Pulmonary artery endothelial cell (primary cell): ENCODE results near the gene MTARC2. TPM values are rescaled to one million over a fixed set of nuclear protein-coding genes. Genes with fewer than 3 reads are reported as not detected.
"Not testable (repeated sequence)": the region's sequence is repeated elsewhere in the genome, so short reads cannot be mapped to it uniquely, and the experiment has no call there.

Experiments
- DNase-seq: peaks from one replicate; pipeline ENCODE4 v3.0.0-alpha.2; 2011; ENCODE audit warnings: low read depth, low spot score
- total RNA-seq: library from RNA; depleted of rRNA; stranded (reverse); fragments of >200 nt; gene quantifications from 2 replicates; pipeline ENCODE4 v1.2.3, GENCODE V29; 2014

MTARC2 gene
- total RNA-seq, 1 donor from 2014 or later = 6.9 TPM

GRCh38 chr1:220732137-220732536 lies 16.0 kb upstream of the MTARC2 start:
- DNase-seq = no peak

GRCh38 chr1:220732621-220733020 lies 15.5 kb upstream of the MTARC2 start:
- no peak for DNase-seq

GRCh38 chr1:220733086-220733601 lies 15.0 kb upstream of the MTARC2 start:
- DNase-seq = peak; percentile 85

DNA sequence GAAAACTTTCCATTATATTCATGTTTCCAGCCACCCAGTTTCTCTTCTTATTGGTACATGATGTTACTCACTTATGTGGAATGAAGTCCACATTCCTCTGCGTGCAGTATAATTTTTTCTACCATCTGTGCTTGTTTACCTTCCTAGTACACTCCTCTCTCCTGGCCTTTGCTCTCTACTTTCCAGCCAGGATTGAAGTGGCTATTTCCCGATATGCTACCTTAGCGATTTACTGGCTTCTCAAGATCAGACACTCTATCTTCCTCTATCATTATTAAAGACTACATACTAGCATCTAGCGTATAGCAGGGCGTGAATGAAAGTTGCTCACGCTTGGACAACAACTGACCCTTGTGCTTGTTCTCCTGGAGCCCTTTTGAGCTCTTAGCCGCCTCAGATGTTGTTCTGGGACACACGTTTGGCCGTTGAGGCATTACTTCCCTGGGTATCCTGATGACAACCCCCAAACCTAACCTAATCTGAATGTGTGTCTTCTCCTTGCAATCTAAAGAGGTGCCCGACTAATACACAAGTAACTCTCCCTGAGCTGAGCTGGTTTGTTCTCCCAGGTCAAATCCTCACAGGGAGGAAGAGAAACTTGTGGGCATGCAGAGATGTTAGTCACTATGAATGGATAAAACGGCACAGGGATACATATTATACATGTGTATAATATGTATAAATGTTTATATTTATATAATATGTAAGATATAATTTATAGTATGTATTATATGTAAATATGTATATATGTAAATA lies 13.4 kb upstream of the MTARC2 start:
- peak; percentile 66 for DNase-seq

- DNase-seq = not testable (repeated sequence)
These were observed 11.8 kb upstream of the MTARC2 start for GRCh38 chr1:220736283-220736682.

- DNase-seq = no peak
These were observed 6.8 kb upstream of the MTARC2 start for GRCh38 chr1:220741349-220741748.

GRCh38 chr1:220741825-220742224 lies 6.3 kb upstream of the MTARC2 start:
- no peak for DNase-seq

- no peak for DNase-seq
These were observed 5.6 kb upstream of the MTARC2 start for GRCh38 chr1:220742520-220742919.

DNA sequence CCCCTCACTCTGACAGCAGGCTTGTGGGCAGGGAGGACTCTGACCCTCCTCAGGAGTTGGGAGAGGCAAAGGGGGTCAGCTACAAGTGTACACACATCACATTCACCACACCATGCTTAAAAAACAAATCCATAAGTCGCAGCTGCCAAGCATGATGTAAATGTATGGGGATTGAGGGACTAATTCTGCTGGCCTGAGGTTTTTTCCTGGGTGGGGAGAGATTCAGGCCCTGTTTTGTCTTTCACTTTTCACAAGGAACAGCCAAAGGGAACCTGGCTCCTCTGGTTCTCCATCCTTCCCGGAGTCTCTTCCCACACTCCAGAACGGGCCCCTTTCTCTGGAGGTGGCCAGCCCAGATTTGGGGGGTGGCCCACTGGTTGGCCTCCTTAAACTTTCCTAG lies 1.3 kb upstream of the MTARC2 start:
- DNase-seq = no peak

GRCh38 chr1:220747437-220748088 lies 559 bp upstream of the MTARC2 start:
- no peak for DNase-seq

DNA sequence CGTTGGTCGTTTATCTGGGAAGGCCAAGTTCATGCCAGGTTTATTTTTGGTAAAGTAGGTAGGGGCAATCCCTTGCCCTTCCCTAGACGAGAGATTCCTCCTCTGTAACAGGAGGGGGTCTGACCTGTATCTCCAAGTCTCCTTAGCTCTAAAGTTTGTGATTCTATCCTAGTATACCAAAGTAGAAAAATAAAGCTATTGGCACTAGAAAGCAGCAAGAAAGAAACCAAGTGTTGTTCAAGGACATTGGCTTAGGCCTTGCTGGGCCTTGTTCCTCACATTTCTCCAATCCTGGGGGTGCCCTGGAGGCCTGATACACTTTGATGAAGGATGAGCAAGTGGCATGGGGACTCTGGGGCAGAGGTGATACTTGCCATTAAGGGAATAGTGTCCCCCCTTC lies 814 bp downstream of the MTARC2 start:
- no peak for DNase-seq

GRCh38 chr1:220750131-220750515 lies 2.0 kb downstream of the MTARC2 start:
- DNase-seq = no peak

DNA sequence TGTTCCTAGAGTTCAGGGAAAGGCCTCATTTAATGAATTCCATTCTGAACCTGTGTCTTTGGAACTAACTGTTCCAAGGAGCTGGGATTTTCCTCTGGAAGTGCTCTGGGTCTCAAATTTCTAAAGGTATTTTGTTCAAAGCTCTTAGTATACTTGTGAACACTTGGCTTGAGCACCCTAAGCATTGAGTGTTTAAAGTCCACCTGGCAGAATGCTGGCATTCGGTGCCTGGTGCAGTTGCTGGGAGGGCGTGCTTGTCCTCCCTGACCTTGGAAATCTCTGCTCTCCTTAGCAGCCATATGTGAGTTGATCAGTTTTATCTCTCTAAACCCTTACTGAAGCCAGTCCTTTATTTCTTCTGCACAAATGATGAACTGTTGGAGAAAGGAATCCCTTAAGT lies 3.0 kb downstream of the MTARC2 start:
- DNase-seq = no peak

DNA sequence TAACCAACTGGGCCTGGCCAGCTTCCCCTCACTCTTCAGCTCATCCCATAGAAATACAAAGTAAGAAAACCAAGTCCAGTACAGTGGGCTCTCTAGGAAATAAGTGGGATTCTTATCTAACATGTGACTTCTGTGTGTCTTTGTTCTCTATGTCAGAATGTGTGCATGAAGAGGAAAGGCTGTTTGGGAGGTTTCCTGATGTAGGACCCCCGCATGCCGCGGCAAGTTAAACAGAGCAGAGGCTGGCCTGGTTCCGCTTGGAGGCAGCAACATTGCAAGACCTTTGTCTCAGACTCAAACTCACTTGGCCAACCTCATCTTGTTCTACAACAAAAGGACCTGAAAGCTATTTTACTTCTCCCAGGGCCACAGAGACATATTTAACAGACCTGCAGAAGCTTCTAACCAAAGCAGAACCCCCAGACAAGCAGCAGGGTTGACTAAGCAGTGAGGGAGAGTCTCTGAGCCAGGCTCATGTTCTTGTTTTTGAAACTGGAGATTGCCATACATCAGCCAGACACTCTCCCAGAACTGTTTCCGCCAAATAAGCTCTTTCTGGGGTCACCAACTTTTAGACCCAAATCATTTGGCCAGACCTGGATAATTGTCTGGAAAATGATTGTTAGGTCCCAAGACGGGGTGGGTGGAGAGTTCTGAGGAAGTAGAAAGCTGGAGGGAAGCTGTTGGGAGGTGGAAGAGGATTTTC lies 6.2 kb downstream of the MTARC2 start:
- DNase-seq = no peak

GRCh38 chr1:220754918-220755295 lies 6.8 kb downstream of the MTARC2 start:
- no peak for DNase-seq

GRCh38 chr1:220755309-220755708 lies 7.2 kb downstream of the MTARC2 start:
- no peak for DNase-seq

DNA sequence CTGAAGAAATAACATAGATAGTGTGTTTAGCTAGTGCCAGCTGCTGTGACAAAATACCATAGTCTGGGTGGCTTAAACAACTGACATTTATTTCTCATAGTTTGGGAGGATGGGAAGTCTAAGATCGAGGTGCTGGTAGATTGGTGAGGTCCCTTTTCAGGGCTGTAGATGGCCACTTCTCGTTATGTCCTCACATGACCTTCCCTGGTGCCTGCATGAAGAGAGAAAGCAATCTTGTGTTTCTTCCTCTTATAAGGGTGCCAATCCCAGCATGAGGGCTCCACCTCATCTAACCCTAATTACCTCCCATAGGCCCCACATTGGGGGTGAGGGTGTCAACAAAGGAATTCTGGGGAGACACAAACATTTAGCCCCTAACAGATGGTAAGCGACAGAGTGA lies 9.3 kb downstream of the MTARC2 start:
- no peak for DNase-seq

DNA sequence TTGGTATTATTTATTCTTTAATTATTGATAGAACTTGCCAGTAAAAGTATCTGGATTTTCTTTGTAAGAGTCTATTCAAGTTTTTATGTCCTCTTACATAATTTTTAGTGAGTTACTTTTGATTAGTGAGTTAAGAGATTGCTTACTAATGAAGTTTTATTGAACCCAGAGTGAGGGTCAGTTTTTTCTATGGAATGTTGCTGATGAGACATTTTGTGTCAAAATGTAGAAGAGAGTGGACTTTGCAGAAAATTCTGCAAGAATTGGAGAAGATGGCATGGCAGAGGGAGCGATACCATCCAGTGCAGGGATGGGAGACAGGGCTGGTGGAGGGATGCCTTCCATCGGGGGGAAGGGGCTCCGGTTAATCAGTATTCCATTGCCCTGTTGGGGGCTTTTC lies 11.0 kb downstream of the MTARC2 start:
- DNase-seq = no peak

DNA sequence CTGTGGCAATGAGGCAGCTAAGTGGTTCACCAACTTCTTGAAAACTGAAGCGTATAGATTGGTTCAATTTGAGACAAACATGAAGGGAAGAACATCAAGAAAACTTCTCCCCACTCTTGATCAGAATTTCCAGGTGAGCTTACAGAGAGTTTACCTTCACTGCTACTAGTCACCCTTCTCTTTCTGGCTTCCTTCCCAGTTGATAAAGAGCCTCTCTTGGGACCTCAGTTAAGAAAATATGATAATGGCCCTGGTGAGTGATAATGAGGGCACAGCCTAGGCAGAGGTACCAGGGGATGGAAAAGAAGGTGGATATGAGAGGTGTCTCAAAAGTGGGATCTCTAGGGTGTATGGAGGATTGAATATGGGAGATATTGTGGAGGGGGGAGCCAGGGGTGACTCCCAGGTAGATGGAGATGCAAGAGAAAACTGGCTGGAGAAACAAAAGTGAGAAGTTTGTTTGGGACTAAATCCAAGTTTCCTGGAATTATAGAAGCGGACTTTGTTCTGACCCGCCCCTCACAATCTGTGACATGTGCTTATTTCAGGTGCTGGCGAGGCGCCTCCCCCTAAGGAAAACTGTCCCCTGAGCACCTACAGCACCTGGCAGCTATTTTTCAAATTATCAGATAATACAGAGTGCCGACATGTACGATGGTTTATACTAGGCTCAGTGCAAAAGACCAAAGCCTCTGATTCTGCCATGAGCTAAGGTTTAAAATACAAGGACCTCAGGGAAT lies 13.7 kb downstream of the MTARC2 start:
- no peak for DNase-seq

GRCh38 chr1:220764757-220765156 lies 16.6 kb downstream of the MTARC2 start:
- no peak for DNase-seq

GRCh38 chr1:220767312-220768125 lies 19.4 kb downstream of the MTARC2 start:
- DNase-seq = no peak
